ENCODE results near the gene LAPTM5. TPM values are rescaled to one million over a fixed set of nuclear protein-coding genes. Genes with fewer than 3 reads are reported as not detected.
A peak's percentile ranks its signal among the peaks of the same experiment; 100 is the strongest.
"Not testable (repeated sequence)": the region's sequence is repeated elsewhere in the genome, so short reads cannot be mapped to it uniquely, and the experiment has no call there.

The LAPTM5 gene
- total and polyA plus RNA-seq, 10 donors, result 419 to 747 (median 577) TPM

DNA sequence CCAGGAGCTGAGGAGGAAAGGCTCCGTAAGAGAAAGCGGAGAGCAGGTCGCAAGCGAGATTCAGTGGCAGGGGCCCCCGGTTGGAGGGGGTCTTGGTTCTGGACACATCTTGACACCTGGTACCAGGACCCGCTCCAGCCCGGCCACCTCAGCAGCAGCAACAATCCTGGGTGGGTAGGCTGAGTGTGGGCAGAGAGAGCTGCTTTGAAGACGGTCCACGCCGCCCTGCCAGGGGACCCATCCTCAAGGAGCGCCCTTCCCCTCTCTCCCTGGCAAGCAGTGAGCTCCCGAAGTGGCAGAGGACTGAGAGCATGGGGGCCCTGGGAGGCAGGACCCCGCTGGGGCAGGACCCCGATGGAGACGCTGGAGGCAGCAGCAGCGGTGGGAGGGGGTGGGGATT, 35.6 kb upstream of the LAPTM5 start:
- intact Hi-C loops (cut with DNase I; ENCODE audit: low total_unique reads), result no loop called here
- H3K36me3 ChIP-seq, result no peaks in the 10 kb centered on the region
- no peaks in the 10 kb centered on the region for H3K9me3 ChIP-seq
- 78 to 91% (median 87%) methylated on average over 12 to 16 of the region's 16 CpGs for WGBS, 5 donors
- no peak overlapping the region for H3K4me3 ChIP-seq
- H3K4me1 ChIP-seq, result peaks cover 6 to 27% (median 21%) of the 10 kb centered on the region in 6 donors
- TF ChIP-seq POLR2A (IDR thresholded peaks at IDR 0.05), result no peak
- no peak for TF ChIP-seq POLR2AphosphoS5 (IDR thresholded peaks at IDR 0.05)
- TF ChIP-seq, protein P1, sequence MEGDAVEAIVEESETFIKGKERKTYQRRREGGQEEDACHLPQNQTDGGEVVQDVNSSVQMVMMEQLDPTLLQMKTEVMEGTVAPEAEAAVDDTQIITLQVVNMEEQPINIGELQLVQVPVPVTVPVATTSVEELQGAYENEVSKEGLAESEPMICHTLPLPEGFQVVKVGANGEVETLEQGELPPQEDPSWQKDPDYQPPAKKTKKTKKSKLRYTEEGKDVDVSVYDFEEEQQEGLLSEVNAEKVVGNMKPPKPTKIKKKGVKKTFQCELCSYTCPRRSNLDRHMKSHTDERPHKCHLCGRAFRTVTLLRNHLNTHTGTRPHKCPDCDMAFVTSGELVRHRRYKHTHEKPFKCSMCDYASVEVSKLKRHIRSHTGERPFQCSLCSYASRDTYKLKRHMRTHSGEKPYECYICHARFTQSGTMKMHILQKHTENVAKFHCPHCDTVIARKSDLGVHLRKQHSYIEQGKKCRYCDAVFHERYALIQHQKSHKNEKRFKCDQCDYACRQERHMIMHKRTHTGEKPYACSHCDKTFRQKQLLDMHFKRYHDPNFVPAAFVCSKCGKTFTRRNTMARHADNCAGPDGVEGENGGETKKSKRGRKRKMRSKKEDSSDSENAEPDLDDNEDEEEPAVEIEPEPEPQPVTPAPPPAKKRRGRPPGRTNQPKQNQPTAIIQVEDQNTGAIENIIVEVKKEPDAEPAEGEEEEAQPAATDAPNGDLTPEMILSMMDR (IDR thresholded peaks at IDR 0.05 in 8 of 11, conservative IDR thresholded peaks at IDR 0.05 in 3 of 11), result no peak
- peaks cover 0 to 13% (median 0%) of the 10 kb centered on the region in 7 donors for H3K27me3 ChIP-seq (replicated peaks in 1 of 7)
- no peak for DNase-seq
- H3K27ac ChIP-seq, result no peak overlapping the region

DNA sequence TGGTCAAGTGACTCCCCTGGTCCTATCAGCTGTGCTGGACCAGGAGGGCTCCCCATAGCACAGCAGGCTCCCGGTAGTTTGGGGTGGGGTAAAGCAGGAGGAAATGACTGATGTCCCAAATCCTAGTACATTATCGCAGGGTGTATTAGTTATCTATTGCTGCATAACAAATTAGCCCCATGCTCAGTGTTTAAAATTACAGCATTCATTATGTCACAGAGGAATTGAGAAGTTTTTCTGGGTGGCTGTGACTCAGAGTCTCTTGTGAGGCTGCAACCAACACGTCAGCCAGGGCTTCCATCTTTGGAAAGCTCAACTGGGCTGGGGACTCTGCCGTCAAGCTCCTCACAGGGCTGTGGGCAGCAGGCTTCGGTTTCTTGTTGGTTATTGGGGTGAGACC, 34.3 kb upstream of the LAPTM5 start:
- no peak overlapping the region for H3K4me3 ChIP-seq
- no peaks in the 10 kb centered on the region for H3K9me3 ChIP-seq
- peaks cover 0 to 24% (median 12%) of the 10 kb centered on the region in 6 donors for H3K4me1 ChIP-seq
- DNase-seq, result no peak
- 67 to 87% (median 79%) methylated on average over 5 of the region's 5 CpGs for WGBS, 5 donors
- no peaks in the 10 kb centered on the region for H3K36me3 ChIP-seq
- H3K27me3 ChIP-seq (replicated peaks in 1 of 7), result peaks cover 0 to 13% (median 0%) of the 10 kb centered on the region in 7 donors
- intact Hi-C loops (cut with DNase I; ENCODE audit: low total_unique reads), result no loop called here
- TF ChIP-seq POLR2A (IDR thresholded peaks at IDR 0.05) (no peak), POLR2AphosphoS5 (IDR thresholded peaks at IDR 0.05) (no peak)
- TF ChIP-seq, protein P1 (IDR thresholded peaks at IDR 0.05 in 8 of 11, conservative IDR thresholded peaks at IDR 0.05 in 3 of 11), result no peak
- no peak overlapping the region for H3K27ac ChIP-seq

DNA sequence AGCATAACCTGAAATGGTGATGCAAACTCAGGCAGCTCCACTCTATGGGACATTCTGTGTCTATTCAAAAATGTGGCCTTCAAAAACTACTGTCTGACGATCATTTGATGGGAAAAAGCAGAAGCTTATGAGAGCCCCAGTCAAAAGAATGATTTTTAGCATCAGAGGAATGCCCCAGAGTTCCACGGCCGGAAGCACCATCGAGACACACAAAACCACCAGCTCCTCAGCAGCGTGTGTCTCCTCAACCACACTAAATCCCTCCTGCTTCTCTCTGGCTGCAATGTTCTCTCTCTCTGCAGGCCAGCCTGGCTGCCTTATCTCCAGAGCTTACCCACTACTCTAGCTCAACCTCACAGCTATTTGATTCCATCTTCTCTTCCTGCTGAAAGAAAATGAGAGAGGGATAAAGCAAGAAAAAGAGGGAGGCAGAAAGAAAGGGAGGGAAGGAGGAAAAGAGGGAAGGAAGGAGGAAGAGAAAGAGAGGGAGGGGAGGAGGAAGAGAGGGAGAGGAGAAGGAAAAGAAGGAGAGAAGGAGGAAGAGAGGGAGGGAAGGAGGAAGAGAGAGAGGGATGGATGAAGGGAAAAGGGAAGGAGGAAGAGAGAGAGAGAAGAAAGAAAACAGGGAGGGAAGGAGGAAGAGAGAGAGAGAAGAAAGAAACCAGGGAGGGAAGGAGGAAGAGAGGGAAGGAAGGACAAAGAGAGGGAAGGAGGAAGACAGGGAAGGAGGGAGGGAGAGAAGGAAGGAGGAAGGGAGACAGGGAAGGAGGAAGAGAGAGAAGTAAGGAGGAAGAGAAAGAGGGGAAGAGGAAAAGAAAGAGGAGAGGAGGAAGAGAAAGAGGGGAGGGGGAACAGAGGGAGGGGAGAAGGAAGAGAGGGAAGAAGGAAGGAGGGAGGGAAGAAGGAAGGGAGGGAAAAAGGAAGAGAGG, 33.5 kb upstream of the LAPTM5 start:
- peaks cover 0 to 13% (median 0%) of the 10 kb centered on the region in 7 donors for H3K27me3 ChIP-seq (replicated peaks in 1 of 7)
- no peaks in the 10 kb centered on the region for H3K9me3 ChIP-seq
- intact Hi-C loops (cut with DNase I; ENCODE audit: low total_unique reads), result no loop called here
- peak; percentile 64 for DNase-seq
- peak in 2 of 3 donors; percentile 9 to 52 for TF ChIP-seq POLR2AphosphoS5 (IDR thresholded peaks at IDR 0.05)
- TF ChIP-seq POLR2A (IDR thresholded peaks at IDR 0.05), result no peak
- TF ChIP-seq, protein P1 (IDR thresholded peaks at IDR 0.05 in 8 of 11, conservative IDR thresholded peaks at IDR 0.05 in 3 of 11), result no peak
- H3K4me3 ChIP-seq, result no peak overlapping the region
- no peaks in the 10 kb centered on the region for H3K36me3 ChIP-seq
- H3K4me1 ChIP-seq, result peaks cover 0 to 28% (median 15%) of the 10 kb centered on the region in 6 donors
- 23 to 42% (median 33%) methylated on average over 5 of the region's 5 CpGs for WGBS, 5 donors
- no peak overlapping the region for H3K27ac ChIP-seq

DNA sequence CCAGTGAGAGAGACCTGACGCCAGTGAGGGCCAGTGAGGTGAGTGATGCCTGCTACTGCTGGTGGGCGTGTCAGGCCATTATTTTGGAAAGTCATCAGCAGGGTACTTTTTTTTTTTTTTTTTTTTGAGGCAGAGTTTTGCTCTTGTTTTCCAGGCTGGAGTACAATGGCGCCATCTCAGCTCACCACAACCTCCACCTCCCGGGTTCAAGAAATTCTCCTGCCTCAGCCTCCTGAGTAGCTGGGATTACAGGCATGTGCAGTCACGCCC, 32.6 kb upstream of the LAPTM5 start:
- H3K27ac ChIP-seq; intact Hi-C loops (cut with DNase I; ENCODE audit: low total_unique reads); H3K36me3 ChIP-seq; H3K4me3 ChIP-seq; H3K9me3 ChIP-seq; DNase-seq: not testable (repeated sequence)
- Histone ChIP-seq H3K4me1 (peaks cover 0 to 37% (median 15%) of the 10 kb centered on the region in 6 donors), H3K27me3 (replicated peaks in 1 of 7) (peaks cover 0 to 13% (median 0%) of the 10 kb centered on the region in 7 donors)
- 83 to 93% (median 90%) methylated on average over 5 of the region's 5 CpGs for WGBS, 5 donors

All from spleen (tissue), 11 donors.